Esophagus muscularis mucosa (tissue), 4 donors: ENCODE results near the gene PARD6B. TPM values are rescaled to one million over a fixed set of nuclear protein-coding genes. Genes with fewer than 3 reads are reported as not detected.

Experiments used
- DNase-seq: peaks from one replicate; pipeline ENCODE4 v3.0.0-alpha.2; 2017; ENCODE audit errors: extremely low spot score
- H3K27ac ChIP-seq, 4 donors: fragments of 200-600 bp; sonication (generic); replicated peaks in 1 of 4; 1 replicate in 3 of 4; 2 replicates in 1 of 4; pipeline ENCODE4 v1.5.1; 2016 to 2019; ENCODE audit warnings: mild to moderate bottlenecking in 1 of 4
- H3K27me3 ChIP-seq, 4 donors: fragments of 200-600 bp; sonication (generic); one replicate each; pipeline versions ENCODE4 v1.5.1 to v1.6.0; 2016 to 2019
- H3K36me3 ChIP-seq, 4 donors: fragments of 200-600 bp; sonication (generic); one replicate each; pipeline ENCODE4 v1.5.1; 2016 to 2019
- H3K4me1 ChIP-seq, 4 donors: fragments of 200-600 bp; sonication (generic); one replicate each; pipeline ENCODE4 v1.5.1; 2016 to 2019
- H3K4me3 ChIP-seq, 4 donors: fragments of 200-600 bp; sonication (generic); 1 replicate in 2 of 4; 2 replicates in 2 of 4; pipeline ENCODE4 v1.5.1; 2016 to 2019; ENCODE audit warnings: mild to moderate bottlenecking in 4 of 4, moderate library complexity in 1 of 4
- H3K9me3 ChIP-seq, 4 donors: fragments of 200-600 bp; sonication (generic); 1 replicate in 3 of 4; 2 replicates in 1 of 4; pipeline ENCODE4 v1.5.1; 2016 to 2019
- EP300 ChIP-seq: sonication (generic); formaldehyde crosslinking; IDR thresholded peaks from one replicate; pipeline ENCODE4 v1.6.1; 2017; ENCODE audit warnings: antibody characterized with exemption
- POLR2A ChIP-seq: fragments of 450-650 bp; IDR thresholded peaks from one replicate; pipeline ENCODE4 v1.6.1; 2017; ENCODE audit warnings: antibody characterized with exemption, moderate library complexity, mild to moderate bottlenecking, low read depth
- POLR2AphosphoS5 ChIP-seq, 2 donors: sonication (generic); formaldehyde crosslinking; IDR thresholded peaks; one replicate each; pipeline ENCODE4 v1.6.1; 2017; ENCODE audit warnings: antibody characterized with exemption in 2 of 2
- WGBS: methylation state at CpG from one replicate; pipeline ENCODE4 v1.1.5; 2018; 5-methylcytosine and 5-hydroxymethylcytosine counted together
- intact Hi-C: fragments of 100-400 bp; cut with DNase I; formaldehyde crosslinking; loops from one replicate; pipeline ENCODE4 v1.15.1; 2023
- total RNA-seq, 4 donors: library from RNA; depleted of rRNA; stranded (reverse); fragments of >200 nt; gene quantifications; one replicate each; pipeline versions ENCODE4 v1.1.0 to v1.2.1, GENCODE V29; 2016
- TF ChIP-seq, protein P1 (sequence below), 3 experiments: fragments of 200-600 bp in 2 of 3; fragments of 450-650 bp in 1 of 3; sonication (generic) in 2 of 3; IDR thresholded peaks; one replicate each; pipeline ENCODE4 v1.5.1; 2017 to 2019; ENCODE audit warnings: antibody characterized with exemption in 3 of 3, mild to moderate bottlenecking in 2 of 3, moderate library complexity in 1 of 3

Gene PARD6B
- total RNA-seq, 4 donors from 2014 or later, result 0.99 to 4.2 (median 2.8) TPM

DNA sequence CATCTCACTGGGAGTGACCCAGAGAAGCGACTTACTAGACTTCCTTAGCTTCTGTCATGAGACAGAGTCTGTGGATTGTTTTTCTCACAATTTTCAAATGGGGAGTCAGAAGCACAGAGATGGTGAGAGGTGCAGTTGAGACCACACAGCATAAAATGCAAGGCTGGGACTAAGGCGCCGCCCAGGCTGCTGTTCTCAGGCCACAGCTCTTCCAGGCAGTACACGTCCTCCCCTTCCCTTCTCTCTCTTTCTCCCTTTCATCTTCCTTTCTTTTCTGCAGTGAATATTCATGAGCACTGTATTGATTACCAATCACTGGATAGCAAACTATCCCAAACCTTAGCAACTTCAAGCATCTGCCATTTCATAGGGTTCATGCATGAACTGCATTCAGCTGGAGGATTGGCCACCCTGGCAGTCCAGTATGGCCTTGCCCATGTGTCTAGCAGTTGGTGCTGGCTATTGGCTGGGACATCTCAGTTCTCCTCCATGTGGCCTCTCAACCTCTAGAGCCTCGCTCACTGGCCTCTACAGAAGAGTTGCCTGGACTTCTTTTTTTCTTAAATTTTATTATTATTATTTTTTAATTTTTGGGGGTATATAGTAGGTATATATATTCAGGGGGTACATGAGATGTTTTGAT, 74.9 kb downstream of the PARD6B start:
- 86% methylated on average over 5 of the region's 5 CpGs for WGBS
- Histone ChIP-seq H3K9me3 (no peaks in the 10 kb centered on the region), H3K27me3 (no peaks in the 10 kb centered on the region), H3K4me1 (no peaks in the 10 kb centered on the region), H3K27ac (no peak overlapping the region), H3K36me3 (no peaks in the 10 kb centered on the region), H3K4me3 (no peak overlapping the region)
- TF ChIP-seq EP300, result no peak
- no peak for TF ChIP-seq POLR2AphosphoS5 (IDR thresholded peaks at IDR 0.05)
- TF ChIP-seq, protein P1, sequence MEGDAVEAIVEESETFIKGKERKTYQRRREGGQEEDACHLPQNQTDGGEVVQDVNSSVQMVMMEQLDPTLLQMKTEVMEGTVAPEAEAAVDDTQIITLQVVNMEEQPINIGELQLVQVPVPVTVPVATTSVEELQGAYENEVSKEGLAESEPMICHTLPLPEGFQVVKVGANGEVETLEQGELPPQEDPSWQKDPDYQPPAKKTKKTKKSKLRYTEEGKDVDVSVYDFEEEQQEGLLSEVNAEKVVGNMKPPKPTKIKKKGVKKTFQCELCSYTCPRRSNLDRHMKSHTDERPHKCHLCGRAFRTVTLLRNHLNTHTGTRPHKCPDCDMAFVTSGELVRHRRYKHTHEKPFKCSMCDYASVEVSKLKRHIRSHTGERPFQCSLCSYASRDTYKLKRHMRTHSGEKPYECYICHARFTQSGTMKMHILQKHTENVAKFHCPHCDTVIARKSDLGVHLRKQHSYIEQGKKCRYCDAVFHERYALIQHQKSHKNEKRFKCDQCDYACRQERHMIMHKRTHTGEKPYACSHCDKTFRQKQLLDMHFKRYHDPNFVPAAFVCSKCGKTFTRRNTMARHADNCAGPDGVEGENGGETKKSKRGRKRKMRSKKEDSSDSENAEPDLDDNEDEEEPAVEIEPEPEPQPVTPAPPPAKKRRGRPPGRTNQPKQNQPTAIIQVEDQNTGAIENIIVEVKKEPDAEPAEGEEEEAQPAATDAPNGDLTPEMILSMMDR (IDR thresholded peaks at IDR 0.05), result no peak
- no peak for TF ChIP-seq POLR2A
- intact Hi-C loops, result no loop called here
- no peak for DNase-seq

Other genes with a start within 250 kb of the PARD6B start
- 10 to 100 TPM; 21.2 to 49.0 (median 41.0) TPM for gene PTPN1, start 221.2 kb upstream of the PARD6B start, total RNA-seq
- 10 to 100 TPM in 3 of 4 donors, 1 to 10 TPM in 1; 6.1 to 25.7 (median 15.3) TPM for gene RIPOR3, start 40.0 kb upstream of the PARD6B start, total RNA-seq
- 1 to 10 TPM; 3.1 to 5.4 (median 4.5) TPM for gene BCAS4, start 63.5 kb downstream of the PARD6B start, total RNA-seq
- gene ADNP, start 199.9 kb downstream of the PARD6B start, total RNA-seq, result 10 to 100 TPM; 39.1 to 59.8 (median 48.2) TPM
- gene DPM1, start 227.0 kb downstream of the PARD6B start, total RNA-seq, result 10 to 100 TPM; 33.6 to 56.3 (median 41.7) TPM
- gene MOCS3, start 227.2 kb downstream of the PARD6B start, total RNA-seq, result 1 to 10 TPM; 2.9 to 6.2 (median 4.2) TPM